Mammary epithelial cell (primary cell): ENCODE measurements around the gene GPC6.

Source experiments
- EZH2 ChIP-seq: IDR thresholded peaks from 2 replicates; pipeline ENCODE4 v1.6.1; 2012; ENCODE audit warnings: low read length, inconsistent platforms, borderline replicate concordance
- TF ChIP-seq, protein P1 (sequence below), 2 donors: IDR thresholded peaks in 1 of 2; conservative IDR thresholded peaks in 1 of 2; 2 replicates each; pipeline ENCODE4 v1.5.1; 2011 to 2012; ENCODE audit warnings: inconsistent platforms in 2 of 2, low read length in 2 of 2, mild to moderate bottlenecking in 2 of 2, control low read depth in 1 of 2, low read depth in 1 of 2; ENCODE audit not compliant: insufficient read depth in 1 of 2; ENCODE audit errors: extremely low read depth in 1 of 2

DNA sequence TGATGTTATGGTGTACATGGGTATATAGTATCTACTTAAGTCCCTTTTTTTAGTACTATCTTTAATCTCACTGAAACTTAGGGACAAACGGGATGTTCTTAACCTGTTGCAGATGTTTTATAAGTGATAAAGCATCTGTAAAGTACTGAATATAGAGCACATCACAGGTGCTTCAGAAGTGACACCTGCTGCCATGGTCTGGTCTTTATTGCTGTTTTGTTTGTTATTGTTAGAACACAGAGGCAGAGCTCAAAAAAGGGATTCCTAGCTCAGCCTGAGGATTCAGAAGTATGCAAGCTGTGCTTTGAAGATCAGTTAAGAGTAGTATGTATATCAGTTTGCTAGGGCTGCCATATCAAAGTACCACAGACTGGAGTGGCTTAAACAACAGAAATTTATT lies 1033.4 kb downstream of the GPC6 start:
- TF ChIP-seq, protein P1, sequence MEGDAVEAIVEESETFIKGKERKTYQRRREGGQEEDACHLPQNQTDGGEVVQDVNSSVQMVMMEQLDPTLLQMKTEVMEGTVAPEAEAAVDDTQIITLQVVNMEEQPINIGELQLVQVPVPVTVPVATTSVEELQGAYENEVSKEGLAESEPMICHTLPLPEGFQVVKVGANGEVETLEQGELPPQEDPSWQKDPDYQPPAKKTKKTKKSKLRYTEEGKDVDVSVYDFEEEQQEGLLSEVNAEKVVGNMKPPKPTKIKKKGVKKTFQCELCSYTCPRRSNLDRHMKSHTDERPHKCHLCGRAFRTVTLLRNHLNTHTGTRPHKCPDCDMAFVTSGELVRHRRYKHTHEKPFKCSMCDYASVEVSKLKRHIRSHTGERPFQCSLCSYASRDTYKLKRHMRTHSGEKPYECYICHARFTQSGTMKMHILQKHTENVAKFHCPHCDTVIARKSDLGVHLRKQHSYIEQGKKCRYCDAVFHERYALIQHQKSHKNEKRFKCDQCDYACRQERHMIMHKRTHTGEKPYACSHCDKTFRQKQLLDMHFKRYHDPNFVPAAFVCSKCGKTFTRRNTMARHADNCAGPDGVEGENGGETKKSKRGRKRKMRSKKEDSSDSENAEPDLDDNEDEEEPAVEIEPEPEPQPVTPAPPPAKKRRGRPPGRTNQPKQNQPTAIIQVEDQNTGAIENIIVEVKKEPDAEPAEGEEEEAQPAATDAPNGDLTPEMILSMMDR (conservative IDR thresholded peaks at IDR 0.05 in 1 of 2, IDR thresholded peaks at IDR 0.05 in 1 of 2; ENCODE audit: extremely low read depth in 1 of 2, insufficient read depth in 1 of 2, low read depth in 1 of 2, low read length in 2 of 2), result no peak
- no peak for TF ChIP-seq EZH2
